GM19455 (cell line): Measurements from ENCODE around the gene CCDC171.
A peak's percentile ranks its signal among the peaks of the same experiment; 100 is the strongest.
"Not testable (repeated sequence)": the region's sequence is repeated elsewhere in the genome, so short reads cannot be mapped to it uniquely, and the experiment has no call there.

ENCODE experiments used
- ATAC-seq: cut with Tn5 transposase; IDR thresholded peaks from one replicate; pipeline ENCODE4 v1.9.1; 2021; ENCODE audit not compliant: unreplicated experiment

The CCDC171 gene

GRCh38 chr9:15744196-15744595 lies 191.4 kb downstream of the CCDC171 start:
- ATAC-seq, result no peak

DNA sequence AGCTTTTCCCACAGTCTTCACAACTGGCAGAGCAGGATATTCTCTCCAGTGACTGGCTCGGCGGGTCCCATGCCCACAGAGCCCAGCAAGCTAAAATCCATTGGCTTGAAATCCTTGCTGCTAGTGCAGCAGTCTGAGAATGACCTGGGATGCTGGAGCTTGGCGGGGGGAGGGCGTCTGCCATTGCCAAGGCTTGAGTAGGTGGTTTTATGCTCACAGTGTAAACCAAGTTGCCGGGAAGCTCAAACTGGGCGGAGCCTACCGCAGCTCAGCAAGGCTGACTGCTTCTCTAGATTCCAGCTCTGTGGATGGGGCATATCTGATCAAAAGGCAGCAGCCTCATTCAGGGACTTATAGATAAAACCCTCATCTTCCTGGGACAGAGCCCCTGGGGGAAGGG lies 194.1 kb downstream of the CCDC171 start:
- no peak for ATAC-seq

DNA sequence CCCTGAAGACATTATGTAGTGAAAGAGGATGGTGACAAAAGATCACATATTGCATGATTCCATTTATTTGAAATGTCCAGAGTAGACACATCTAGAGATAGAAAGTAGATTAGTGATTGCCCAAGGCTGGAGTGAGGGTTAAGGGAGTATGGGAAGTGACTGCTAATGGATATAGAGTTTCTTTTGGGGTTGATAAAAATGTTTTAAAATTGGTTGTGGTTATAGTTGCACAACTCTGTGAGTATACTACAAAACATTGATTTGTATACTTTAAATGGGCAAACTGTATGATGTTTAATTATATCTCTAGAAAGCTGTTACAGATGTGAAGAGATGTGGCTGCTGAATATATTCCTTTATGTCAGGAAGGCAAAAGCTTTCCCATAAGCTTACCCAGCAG lies 202.8 kb downstream of the CCDC171 start:
- ATAC-seq, result no peak

- ATAC-seq, result no peak
Measured at GRCh38 chr9:15761551-15761950, 208.7 kb downstream of the CCDC171 start.

DNA sequence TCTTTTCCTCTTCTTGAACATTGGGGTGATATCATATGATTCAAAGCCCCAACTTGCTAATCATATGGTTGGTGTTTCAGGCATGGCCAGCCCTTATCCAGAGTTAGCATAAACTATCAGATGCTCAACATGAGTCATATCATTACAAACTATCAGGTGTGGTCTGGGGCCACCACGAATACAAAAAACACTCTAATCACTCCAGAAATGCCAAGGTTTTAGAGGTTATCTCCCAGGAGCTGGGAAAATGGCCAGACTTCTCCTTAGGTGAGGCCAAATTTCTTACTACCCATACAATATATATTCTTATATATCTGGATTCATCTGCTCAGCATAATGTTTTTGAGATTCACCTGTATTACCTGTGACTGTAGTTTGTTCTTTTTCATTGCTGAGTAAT lies 210.5 kb downstream of the CCDC171 start:
- no peak for ATAC-seq

- no peak for ATAC-seq
Measured at GRCh38 chr9:15764131-15764530, 211.3 kb downstream of the CCDC171 start.

- ATAC-seq, result no peak
Measured at GRCh38 chr9:15769547-15769946, 216.7 kb downstream of the CCDC171 start.

DNA sequence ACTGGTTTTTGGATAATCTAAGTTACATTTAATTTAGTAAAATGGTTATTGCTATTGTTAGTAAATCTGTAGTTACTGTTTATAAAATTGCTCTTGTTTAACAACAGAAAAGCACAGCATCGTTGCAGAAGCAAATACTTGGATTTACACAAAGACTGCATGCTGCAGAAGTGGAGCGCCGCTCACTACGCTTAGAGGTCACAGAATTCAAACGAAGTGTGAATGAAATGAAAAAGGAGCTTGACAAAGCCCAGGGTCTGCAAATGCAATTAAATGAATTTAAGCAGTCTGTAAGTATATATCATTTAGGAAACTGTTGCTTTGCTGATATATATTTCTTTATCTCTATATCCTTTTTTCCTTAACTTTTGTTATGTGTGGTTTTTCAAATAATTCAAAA lies 226.0 kb downstream of the CCDC171 start:
- no peak for ATAC-seq

- no peak for ATAC-seq
Measured at GRCh38 chr9:15782106-15782505, 229.3 kb downstream of the CCDC171 start.

DNA sequence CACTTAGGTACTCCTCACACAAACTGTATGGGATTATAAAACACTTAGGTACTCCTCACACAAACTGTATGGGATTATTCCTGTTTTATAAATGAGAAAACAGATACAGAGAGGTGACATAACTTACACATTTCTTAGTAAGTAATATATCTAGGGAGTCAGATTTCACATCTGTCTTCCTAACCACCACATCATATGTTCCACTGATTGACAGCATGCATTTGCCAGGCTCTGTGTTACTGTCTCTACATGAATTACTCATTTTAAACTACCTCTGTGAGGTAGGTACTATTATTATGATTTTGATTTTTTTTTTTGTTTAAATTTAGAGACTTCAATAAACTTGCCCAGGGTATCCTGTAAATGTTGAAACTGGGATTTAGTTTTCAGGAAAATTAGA lies 232.7 kb downstream of the CCDC171 start:
- ATAC-seq, result no peak

DNA sequence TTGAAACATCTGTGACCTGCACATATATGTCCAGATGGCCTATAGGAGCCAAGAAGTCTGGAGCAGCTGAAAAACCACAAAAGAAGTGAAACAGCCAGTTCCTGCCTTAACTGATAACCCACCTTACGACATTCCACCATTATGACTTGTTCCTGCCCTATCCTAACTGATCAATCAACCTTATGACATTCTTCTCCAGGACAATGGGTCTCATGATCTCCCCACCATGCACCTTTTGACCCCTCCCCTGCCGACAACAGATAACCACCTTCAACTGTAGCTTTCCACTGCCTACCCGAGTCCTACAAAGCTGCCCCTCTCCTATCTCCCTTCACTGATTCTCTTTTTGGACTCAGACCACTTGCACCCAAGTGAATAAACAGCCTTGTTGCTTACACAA lies 233.8 kb downstream of the CCDC171 start:
- no peak for ATAC-seq

- ATAC-seq, result not testable (repeated sequence)
Measured at GRCh38 chr9:15810219-15810899, 257.5 kb downstream of the CCDC171 start.

- ATAC-seq, result no peak
Measured at GRCh38 chr9:15813076-15813475, 260.2 kb downstream of the CCDC171 start.

DNA sequence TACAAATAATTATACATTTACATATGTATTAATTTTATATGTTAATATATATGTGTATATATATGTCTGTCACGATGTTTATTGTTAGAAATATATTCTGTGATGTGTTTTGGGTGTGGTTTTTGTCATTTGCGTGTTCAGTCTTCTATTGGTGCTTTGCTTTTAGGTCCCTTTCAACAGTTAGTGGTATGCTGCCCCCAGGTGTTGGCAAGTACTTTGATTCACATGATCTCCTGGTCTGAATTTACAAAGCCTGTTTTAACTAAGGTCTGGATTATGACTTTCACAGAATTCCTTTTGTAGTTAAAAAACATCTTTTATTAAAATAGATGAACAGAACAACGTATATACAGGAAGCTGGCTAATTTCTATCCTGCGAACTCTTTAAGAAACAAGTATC lies 271.5 kb downstream of the CCDC171 start:
- ATAC-seq, result no peak

GRCh38 chr9:15831384-15831783 lies 278.5 kb downstream of the CCDC171 start:
- no peak for ATAC-seq

GRCh38 chr9:15834541-15834940 lies 281.7 kb downstream of the CCDC171 start:
- no peak for ATAC-seq

DNA sequence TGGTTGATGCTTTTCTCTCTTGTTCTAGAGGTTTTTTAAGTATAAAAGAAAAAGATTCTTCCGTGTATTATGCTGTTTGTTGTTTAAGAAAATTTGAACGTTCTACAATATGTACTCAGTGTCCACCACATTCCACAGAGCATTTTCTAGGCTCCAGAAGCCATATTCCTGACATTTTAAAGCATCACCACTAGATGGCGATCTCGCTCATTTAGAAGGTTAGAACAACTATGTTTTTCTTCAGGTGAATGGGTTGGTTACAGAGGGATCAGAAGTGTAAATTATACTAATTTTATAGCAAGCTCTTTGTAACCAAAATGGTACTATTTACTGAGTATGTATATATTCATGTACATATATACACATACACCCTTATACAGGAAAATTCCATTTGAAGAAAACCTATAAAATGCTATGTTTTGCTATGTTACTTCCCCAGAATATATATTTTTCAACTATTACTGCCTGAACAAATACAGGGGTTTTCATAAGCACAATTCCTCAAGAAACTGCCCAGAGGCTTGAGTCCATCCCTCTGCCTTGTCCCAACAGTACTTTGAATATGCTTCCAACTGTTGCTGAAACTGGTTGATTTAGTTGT lies 284.3 kb downstream of the CCDC171 start:
- ATAC-seq, result peak; percentile 82

GRCh38 chr9:15842051-15842450 lies 289.2 kb downstream of the CCDC171 start:
- no peak for ATAC-seq

DNA sequence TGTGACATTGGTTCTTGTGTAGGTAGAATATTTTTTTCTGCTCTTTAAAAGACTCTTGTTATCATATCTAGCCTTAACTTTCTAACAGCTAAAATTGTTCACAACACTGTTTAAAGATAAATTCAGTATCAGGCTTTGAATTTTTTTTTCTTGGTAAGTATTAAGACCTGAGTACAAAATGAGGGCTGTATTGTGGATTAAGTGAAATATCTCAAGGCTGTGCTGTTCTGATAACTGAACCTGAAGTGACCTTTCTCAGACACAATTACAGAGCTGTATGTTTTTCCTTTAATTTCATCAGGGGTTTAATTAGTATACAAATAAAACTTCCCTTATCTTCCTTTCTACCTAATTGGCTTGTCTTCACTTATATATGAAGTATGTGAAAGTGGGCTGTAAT lies 290.5 kb downstream of the CCDC171 start:
- ATAC-seq, result no peak

GRCh38 chr9:15843931-15844330 lies 291.1 kb downstream of the CCDC171 start:
- no peak for ATAC-seq

DNA sequence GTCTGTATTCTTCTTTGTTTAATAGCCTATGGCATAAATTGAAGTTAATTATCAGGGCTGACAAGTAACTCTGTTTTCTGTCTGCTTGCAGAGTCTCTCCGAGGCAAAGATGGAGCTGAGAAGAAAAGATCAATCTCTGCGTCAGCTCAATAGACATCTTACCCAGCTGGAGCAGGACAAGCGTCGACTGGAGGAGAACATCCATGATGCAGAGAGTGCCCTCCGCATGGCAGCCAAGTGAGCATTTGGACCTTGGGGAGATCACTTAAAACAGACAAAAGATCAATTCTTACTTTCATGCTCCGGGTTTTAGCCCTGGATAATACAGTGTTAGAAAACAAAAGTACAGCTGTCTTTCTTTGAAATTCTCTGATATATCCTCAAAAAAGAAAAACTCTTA lies 293.8 kb downstream of the CCDC171 start:
- ATAC-seq, result no peak

GRCh38 chr9:15849871-15850270 lies 297.0 kb downstream of the CCDC171 start:
- ATAC-seq, result no peak

DNA sequence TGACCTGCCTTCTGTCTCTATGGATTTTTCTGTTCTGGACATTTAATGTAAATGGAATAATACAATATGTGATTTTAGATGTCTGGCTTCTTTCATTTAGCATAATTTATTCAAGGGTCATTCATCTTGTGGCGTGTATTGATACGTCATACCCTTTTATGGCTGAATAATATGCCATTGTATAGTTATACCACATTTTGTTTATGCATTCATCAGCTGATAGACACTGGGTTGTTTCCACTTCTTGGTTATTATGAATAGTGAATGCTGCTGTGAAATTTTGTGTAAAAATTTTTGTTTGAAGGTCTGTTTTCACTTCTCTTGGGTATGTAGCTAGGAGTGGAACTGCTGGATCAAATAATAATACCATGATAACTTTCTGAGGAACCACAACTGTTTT lies 298.9 kb downstream of the CCDC171 start:
- ATAC-seq, result no peak
